Upper lobe of left lung (tissue), 6 donors: Measurements from ENCODE around the gene USP3. TPM values are rescaled to one million over a fixed set of nuclear protein-coding genes. Genes with fewer than 3 reads are reported as not detected.

Experiments used
- ATAC-seq, 2 donors: fragments of 200-7000 bp; cut with Tn5 transposase; one replicate each; pipeline ENCODE4 v1.9.1; 2022; ENCODE audit warnings: mild to moderate bottlenecking in 2 of 2, moderate library complexity in 2 of 2; ENCODE audit not compliant: low FRiP score in 2 of 2
- DNase-seq, 2 donors: peaks; one replicate each; pipeline ENCODE4 v3.0.0-alpha.2; 2019 to 2020
- H3K27ac ChIP-seq, 4 donors: fragments of 200-600 bp; sonication (generic); one replicate each; pipeline ENCODE4 v1.5.1; 2016 to 2019
- H3K27me3 ChIP-seq, 4 donors: fragments of 200-600 bp; sonication (generic); one replicate each; pipeline ENCODE4 v1.5.1; 2017 to 2019
- H3K36me3 ChIP-seq, 4 donors: fragments of 200-600 bp; sonication (generic); one replicate each; pipeline ENCODE4 v1.5.1; 2016 to 2019
- H3K4me1 ChIP-seq, 4 donors: fragments of 200-600 bp; sonication (generic); one replicate each; pipeline ENCODE4 v1.5.1; 2018 to 2019
- H3K4me3 ChIP-seq, 4 donors: fragments of 200-600 bp; sonication (generic); one replicate each; pipeline ENCODE4 v1.5.1; 2017 to 2019; ENCODE audit warnings: mild to moderate bottlenecking in 2 of 4, moderate library complexity in 1 of 4
- H3K9me3 ChIP-seq, 4 donors: fragments of 200-600 bp; sonication (generic); one replicate each; pipeline ENCODE4 v1.5.1; 2018 to 2019
- EP300 ChIP-seq, 4 donors: sonication (generic); formaldehyde crosslinking; IDR thresholded peaks; one replicate each; pipeline ENCODE4 v1.5.1; 2017; ENCODE audit warnings: antibody characterized with exemption in 4 of 4, control low read depth in 2 of 4
- POLR2A ChIP-seq, 4 donors: fragments of 450-650 bp; IDR thresholded peaks; one replicate each; pipeline ENCODE4 v1.5.1; 2016 to 2017; ENCODE audit warnings: antibody characterized with exemption in 4 of 4, mild to moderate bottlenecking in 2 of 4
- POLR2AphosphoS5 ChIP-seq, 2 donors: sonication (generic); formaldehyde crosslinking; IDR thresholded peaks; one replicate each; pipeline ENCODE4 v1.5.1; 2017; ENCODE audit warnings: antibody characterized with exemption in 2 of 2
- WGBS, 2 donors: methylation state at CpG; one replicate each; pipeline ENCODE4 v1.1.5; 2017 to 2018; 5-methylcytosine and 5-hydroxymethylcytosine counted together
- total RNA-seq, 6 donors: library from RNA; depleted of rRNA in 4 of 6; stranded (reverse); fragments of >200 nt in 4 of 6; gene quantifications; one replicate each; pipeline versions ENCODE4 v1.1.0 to v1.2.1, GENCODE V29; 2016 to 2021
- TF ChIP-seq, protein P1 (sequence below), 6 experiments: fragments of 450-650 bp in 4 of 6; fragments of 200-600 bp in 2 of 6; sonication (generic) in 2 of 6; IDR thresholded peaks; one replicate each; pipeline ENCODE4 v1.5.1; 2016 to 2019; ENCODE audit warnings: antibody characterized with exemption in 6 of 6
- donor health status: DM: no; HTN: no; CAD: no; lungs with moderate emphysema.
- donor health status: DM: no; HTN: yes; CAD: no; lungs with severe emphysema.

The USP3 gene
- total RNA-seq, 6 donors from 2014 or later = 45.7 to 87.0 (median 63.8) TPM

DNA sequence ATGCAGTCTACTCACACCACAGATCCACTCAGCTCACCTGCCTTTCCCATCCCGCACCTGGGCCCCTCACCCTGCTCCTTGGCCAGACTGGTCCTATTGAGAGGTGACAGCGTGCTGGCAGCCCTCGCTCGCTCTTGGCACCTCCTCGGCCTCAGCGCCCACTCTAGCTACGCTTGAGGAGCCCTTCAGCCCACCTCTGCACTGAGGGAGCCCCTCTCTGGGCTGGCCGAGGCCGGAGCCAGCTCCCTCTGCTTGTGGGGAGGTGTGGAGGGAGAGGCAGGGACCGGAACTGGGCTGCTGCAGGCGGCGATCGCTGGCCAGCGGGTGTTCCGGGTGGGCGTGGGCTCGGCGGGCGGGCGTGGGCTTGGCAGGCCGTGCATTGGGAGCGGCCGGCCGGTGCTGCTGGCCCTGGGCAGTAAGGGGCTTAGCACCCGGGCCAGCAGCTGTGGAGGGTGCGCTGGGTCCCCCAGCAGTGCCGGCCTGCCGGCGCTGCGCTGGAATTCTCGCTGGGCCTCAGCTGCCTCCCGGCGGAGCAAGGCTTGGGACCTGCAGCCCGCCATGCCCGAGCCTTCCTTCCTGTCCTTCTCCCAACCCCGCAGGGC is 45.5 kb upstream of the USP3 start:
- H3K4me3 ChIP-seq = no peak overlapping the region
- no peaks in the 10 kb centered on the region for H3K9me3 ChIP-seq
- H3K27ac ChIP-seq = no peak overlapping the region
- TF ChIP-seq POLR2A (IDR thresholded peaks at IDR 0.05) (no peak), POLR2AphosphoS5 (IDR thresholded peaks at IDR 0.05) (no peak), EP300 (IDR thresholded peaks at IDR 0.05) (no peak)
- TF ChIP-seq, protein P1, sequence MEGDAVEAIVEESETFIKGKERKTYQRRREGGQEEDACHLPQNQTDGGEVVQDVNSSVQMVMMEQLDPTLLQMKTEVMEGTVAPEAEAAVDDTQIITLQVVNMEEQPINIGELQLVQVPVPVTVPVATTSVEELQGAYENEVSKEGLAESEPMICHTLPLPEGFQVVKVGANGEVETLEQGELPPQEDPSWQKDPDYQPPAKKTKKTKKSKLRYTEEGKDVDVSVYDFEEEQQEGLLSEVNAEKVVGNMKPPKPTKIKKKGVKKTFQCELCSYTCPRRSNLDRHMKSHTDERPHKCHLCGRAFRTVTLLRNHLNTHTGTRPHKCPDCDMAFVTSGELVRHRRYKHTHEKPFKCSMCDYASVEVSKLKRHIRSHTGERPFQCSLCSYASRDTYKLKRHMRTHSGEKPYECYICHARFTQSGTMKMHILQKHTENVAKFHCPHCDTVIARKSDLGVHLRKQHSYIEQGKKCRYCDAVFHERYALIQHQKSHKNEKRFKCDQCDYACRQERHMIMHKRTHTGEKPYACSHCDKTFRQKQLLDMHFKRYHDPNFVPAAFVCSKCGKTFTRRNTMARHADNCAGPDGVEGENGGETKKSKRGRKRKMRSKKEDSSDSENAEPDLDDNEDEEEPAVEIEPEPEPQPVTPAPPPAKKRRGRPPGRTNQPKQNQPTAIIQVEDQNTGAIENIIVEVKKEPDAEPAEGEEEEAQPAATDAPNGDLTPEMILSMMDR (IDR thresholded peaks at IDR 0.05) = no peak
- DNase-seq = peak in 1 of 2 donors; percentile 70
- H3K27me3 ChIP-seq = no peaks in the 10 kb centered on the region
- peaks cover 0 to 13% (median 6%) of the 10 kb centered on the region in 4 donors for H3K4me1 ChIP-seq
- no peaks in the 10 kb centered on the region for H3K36me3 ChIP-seq
- no peak for ATAC-seq
- WGBS, 2 donors = 85 to 100% methylated on average over 8 to 27 of the region's 36 CpGs

DNA sequence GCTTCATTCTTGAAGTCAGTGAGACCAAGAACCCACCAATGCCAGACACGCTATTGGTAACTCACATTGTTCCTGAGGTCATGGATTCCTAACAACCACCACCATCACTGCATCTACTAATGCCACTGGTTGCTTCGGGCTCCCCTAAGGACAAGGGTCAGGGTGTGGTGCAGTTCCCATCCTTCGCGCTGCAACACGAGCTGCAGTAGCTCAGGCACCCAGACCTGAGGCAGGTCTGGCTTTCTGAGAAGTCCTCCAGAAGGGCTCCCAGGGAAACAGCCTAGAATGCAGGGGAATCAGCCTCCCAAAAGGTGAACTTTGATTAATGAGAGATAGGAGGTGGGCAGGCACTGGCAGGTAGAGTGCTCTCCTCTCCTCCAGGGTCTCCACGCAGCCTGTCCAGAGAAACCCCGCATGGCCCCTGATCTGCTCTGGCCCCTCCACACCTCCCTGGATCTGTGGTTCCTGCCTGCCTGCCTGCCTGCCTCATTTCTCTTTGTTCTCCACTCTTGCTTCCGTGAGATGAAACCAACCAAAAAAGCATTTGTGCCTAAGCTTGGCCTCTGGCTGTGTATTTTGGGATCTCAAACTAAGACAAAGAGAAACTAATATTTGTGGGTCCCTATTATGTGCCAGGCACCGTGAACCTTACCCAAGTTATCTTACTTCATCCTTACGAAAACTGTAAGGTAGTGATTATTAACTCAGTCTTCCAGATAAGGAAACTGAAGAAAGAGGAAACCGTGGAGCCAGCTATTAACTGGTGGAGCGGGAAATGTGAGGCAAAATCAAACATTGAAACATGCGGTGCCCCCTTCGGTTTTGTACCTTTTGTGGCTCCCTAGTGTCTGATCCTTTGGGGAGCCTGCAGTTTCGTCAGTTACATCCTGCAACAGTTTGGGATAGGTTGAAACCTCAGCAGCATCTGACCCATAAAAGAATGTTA is 43.9 kb upstream of the USP3 start:
- no peak for ATAC-seq
- Histone ChIP-seq H3K27ac (no peak overlapping the region), H3K36me3 (no peaks in the 10 kb centered on the region), H3K4me3 (no peak overlapping the region), H3K4me1 (peaks cover 5 to 22% (median 11%) of the 10 kb centered on the region in 4 donors), H3K27me3 (no peaks in the 10 kb centered on the region), H3K9me3 (no peaks in the 10 kb centered on the region)
- 73 to 86% methylated on average over 15 of the region's 15 CpGs for WGBS, 2 donors
- no peak for DNase-seq
- no peak for TF ChIP-seq POLR2A (IDR thresholded peaks at IDR 0.05)
- TF ChIP-seq, protein P1 (IDR thresholded peaks at IDR 0.05) = no peak
- TF ChIP-seq EP300 (IDR thresholded peaks at IDR 0.05) = no peak

DNA sequence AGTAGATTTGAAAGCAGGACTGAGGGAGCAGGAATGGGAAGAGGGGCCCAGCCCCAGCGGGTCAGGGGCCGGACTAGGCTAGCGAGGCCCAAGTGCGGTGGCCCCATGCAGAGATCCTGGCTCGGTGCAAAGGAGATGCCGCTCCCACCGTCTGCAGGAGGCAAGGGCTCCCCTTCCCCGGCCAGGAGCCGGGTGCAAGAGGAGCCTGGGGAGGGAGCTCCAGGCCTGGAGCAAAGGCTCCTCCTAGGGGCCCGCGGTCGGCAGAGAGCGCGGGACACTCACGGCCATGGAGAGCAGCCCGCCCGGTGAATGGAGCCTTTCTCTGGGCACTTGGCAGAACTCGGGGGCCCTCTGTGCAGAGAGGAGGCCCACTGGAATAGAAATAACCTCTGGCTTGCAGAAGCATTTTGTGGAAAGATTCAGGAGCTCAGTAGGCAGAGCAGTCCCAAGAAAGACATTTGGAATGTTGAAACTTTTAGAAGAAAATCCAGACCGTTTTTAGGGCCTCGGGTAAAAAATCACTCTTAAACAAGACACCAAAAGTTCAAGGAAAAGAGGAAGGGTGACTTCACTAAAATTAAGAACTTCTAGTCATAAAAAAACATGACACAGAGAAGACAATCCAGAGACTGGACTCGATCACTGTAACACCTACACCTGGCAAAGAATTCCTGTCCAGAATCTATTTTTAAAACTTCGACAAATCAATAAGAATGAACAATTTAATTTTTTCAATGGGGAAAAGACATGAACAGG is 43.0 kb upstream of the USP3 start:
- WGBS, 2 donors = 78% methylated on average over 15 to 21 of the region's 22 CpGs
- Histone ChIP-seq H3K9me3 (no peaks in the 10 kb centered on the region), H3K4me1 (peaks cover 7 to 24% (median 15%) of the 10 kb centered on the region in 4 donors), H3K4me3 (no peak overlapping the region), H3K27ac (no peak overlapping the region), H3K27me3 (no peaks in the 10 kb centered on the region), H3K36me3 (no peaks in the 10 kb centered on the region)
- TF ChIP-seq EP300 (IDR thresholded peaks at IDR 0.05) (no peak), POLR2A (IDR thresholded peaks at IDR 0.05) (no peak), POLR2AphosphoS5 (IDR thresholded peaks at IDR 0.05) (no peak)
- TF ChIP-seq, protein P1 (IDR thresholded peaks at IDR 0.05) = no peak
- peak in 1 of 2 donors; percentile 60 for DNase-seq
- no peak for ATAC-seq

DNA sequence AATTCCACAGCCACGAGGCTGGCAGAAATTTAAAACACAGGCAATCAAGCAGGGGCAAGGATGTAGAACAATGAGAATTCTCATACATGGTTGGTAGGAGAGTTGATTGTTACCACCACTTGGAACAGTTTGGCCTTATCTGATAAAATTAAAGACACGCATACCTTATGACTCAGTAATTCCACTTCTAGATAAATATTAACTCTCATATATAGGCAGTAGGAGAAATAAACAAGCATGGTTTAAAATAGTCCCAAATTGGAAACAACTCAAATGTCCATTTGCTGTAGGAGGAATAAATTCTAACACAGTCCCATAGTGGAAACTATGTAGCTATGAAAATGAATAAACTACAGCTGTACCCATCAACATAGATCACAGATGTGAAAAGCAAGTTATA is 42.3 kb upstream of the USP3 start:
- Histone ChIP-seq H3K4me3 (no peak overlapping the region), H3K27ac (no peak overlapping the region), H3K27me3 (no peaks in the 10 kb centered on the region), H3K9me3 (no peaks in the 10 kb centered on the region), H3K4me1 (peaks cover 13 to 30% (median 21%) of the 10 kb centered on the region in 4 donors), H3K36me3 (no peaks in the 10 kb centered on the region)
- no peak for ATAC-seq
- WGBS, 2 donors = 44% methylated on average over 2 of the region's 2 CpGs
- TF ChIP-seq POLR2A (IDR thresholded peaks at IDR 0.05) (no peak), EP300 (IDR thresholded peaks at IDR 0.05) (no peak), POLR2AphosphoS5 (IDR thresholded peaks at IDR 0.05) (no peak)
- TF ChIP-seq, protein P1 (IDR thresholded peaks at IDR 0.05) = no peak
- DNase-seq = no peak
